RPMI7951 (cell line): Measurements from ENCODE around the gene C3orf52. TPM values are rescaled to one million over a fixed set of nuclear protein-coding genes. Genes with fewer than 3 reads are reported as not detected.

Experiments used
- DNase-seq: peaks from one replicate; pipeline ENCODE4 v3.0.0-alpha.2; 2012; ENCODE audit warnings: low read depth
- total RNA-seq: library from RNA; depleted of rRNA; stranded (reverse); fragments of >200 nt; shearing (Covaris generic); gene quantifications from 2 replicates; pipeline ENCODE4 v1.2.3, GENCODE V29; 2014

The C3orf52 gene
- total RNA-seq, 1 experiment from 2014 or later = 7.4 TPM

DNA sequence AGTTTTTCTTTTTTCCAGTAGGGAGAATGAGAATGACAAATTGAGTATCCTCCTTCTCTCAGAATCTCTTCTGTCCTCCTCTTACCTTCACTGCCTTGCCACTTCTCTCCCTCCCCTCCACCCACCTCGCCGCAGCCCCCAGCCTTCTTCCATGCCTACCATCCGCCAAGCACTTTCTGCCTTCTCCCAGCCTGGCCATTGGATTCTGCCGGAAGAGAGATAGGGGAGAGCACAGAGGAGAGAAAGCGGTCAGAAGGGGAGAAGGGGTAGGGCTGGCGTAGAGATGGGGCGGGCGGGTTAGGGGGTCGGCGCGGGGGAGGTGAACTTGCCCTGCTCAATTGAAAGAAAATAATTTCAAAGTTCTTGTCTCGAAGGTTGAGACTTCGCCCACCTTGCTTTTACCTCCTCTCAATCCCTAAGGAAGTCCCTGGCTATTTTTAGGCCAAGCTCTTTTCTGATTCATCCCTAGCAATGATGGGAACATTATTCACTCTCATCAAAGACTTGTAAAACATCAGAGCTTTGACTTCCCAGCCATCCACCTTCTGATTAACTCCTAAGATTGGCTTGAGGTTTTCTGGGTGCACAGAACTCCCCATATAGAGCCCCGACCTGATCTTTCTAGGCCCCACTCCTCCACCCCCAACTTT lies 811 bp downstream of the C3orf52 start:
- DNase-seq = peak; percentile 57

DNA sequence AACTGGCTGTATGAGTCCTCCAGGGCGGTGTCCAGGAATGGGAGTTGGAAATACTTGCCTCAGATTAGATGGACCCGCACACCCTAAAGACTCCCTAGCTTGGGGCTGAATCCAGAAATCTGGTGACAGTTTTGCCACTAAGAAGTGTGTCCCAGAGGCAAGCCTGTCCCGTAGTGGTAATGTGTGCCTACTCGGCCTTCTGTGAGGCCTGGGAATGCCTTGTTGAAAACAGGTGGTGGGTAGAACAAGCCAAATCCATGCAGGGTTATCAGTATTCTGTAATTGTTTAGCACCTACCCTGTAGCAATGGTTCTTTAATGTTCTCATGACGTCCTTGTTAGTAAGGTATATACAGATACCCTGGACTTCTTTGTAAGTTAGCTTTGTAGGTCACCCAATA lies 1.6 kb downstream of the C3orf52 start:
- DNase-seq = no peak

DNA sequence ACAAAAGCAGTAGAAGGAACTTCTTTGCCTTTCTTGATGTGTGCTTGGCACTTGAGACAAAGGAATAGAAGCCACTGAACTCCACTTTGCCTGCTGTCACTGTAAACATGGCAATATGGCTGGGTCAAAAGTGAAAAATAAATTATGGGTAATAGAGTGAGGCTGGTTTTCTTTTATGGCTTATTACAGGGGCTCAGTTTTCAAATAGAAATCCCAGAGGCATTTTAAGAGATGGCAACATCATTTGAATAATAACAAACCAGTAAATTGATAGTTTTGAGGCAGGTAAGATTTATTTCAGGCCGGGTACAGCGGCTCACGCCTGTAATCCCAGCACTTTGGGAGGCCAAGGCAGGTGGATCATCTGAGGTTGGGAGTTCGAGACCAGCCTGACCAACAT lies 2.8 kb downstream of the C3orf52 start:
- DNase-seq = no peak

DNA sequence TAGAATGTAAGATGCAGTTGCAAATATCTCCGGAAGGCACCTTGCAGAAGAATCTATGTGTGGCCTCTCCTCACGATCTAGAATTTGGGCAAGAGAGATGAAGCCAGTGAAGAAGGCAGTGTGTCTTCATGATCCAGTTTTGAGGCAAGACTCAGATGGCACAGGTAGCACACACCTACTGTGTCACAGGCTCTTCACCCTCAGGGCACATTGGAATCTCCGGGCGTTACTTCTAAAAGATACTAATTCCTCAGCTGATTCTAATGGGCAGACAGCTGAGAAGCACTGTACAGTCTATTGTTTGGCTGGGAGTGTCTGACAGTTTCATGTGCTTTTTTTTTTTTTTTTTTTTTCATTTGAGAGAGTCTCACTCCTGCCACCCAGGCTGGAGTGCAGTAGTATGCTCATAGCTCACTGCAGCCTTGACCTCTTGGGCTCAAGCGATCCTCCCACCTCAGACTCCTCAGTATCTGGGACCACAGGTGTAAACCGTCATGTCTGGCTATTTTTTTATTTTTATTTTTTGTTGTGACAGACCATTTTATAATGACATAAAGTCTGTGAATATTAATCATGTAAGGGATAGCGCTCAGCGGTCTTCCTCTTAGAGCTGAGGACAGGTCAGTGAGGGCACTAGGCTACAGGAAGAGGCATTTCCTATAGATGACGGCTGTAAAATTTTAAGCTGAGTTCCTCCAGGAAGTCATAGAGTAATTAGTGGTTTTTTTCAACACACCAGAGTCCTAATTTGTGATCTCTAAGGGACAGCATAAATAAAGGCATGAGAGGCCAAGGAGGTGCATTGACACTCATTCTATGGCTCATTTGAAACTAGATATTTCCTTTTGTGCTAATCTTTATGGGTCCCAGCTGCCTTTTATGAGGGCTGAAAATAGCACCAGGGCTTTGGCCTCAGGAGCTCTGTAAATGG lies 4.0 kb downstream of the C3orf52 start:
- DNase-seq = peak; percentile 9

DNA sequence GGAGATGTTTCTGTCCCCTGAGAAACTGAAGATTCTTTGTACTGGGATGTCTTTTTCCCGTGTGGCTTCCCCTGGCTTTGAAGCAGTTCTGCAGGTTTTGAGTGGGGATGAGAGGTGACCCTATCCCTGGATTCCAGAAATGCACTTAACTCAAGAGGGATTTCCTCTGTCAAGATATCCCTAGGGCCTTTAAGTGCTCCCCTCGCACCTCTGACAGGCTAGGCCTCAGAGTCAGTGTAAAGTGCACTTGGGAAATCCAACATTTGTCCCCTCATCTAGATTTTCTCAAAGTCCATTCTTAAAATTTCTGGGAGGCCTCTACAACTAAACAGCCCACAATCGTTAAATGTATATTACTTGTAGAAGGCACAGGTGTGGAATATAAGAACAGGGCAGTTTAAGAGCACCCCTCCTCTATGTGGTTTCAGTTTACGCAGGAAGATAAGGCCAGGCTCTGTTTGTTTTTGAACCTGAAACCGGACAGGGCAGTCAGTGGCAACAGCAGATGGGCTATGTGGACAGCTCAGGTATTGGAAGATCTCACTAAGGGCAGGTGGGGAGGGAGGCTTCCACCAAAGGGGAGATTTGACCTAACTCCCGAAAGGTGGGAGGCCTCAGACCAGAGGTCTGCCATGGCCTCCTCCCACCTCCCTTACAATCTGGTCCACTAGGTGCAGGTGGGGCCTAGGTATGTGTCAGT lies 4.8 kb downstream of the C3orf52 start:
- no peak for DNase-seq

DNA sequence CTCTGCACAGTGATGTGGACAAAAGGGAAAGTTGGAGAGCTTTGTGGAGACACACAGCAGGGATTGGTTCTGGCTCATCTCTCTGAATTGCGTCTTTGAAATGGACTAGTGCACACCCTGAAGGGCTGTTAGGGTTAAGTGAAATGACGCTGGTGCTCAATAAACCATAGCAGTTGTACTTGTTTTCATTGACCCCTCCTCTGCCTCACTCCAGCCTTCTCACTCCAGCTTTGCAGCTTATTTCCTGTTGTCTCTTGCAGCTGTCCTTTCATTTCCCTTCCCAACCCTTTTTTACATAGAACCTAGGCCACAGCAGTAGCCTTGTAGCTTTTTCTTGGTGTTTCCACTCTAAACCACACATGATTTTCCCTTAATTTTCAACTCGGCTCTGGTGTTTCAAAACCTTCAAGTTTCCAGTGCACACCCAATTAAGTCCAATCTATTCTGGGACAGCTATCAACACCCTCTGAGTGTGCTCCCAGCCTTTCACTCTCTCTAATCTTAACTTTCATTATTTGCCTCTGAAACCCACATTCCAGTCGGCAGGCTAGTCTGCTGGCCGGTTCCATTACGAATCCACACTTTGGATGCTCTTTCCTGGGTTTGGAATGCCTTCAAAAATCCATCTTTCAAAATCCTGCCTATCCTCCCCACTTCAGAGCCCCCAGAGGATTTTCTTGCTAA lies 6.4 kb downstream of the C3orf52 start:
- peak; percentile 17 for DNase-seq

DNA sequence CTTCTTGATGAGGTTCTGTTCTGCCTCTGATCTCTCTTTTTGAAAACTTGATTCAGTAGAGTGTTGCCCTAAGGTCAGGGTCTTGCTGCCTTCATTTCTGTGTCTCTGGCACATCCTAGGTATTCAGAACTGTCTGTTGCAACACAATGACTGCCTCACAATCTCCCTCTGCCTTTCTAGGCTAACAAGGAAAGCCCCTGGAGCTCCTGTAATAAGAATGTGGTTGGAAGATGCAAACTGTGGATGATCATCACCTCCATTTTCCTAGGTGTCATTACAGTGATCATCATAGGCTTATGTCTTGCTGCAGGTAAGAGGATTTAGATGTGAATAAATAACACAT lies 7.0 kb downstream of the C3orf52 start:
- DNase-seq = no peak

DNA sequence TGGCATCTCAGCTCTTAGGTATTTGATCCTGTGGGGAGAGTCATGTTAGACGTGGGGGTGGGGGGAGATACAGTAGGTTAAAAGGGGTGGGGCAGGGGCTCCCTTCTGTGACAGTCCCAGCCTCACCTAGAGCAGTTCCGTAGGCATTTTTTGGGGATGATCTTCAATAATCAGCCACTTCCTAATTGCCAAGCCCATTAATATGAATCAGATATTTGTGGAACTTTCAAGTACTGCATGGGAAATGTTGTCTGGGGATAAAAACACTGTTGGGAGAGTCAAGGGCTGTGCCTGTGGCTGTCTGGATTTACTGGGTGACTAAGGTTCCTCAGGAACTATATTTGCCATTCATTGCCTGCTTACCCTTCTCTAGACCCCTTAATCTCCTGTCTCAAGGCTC lies 9.5 kb downstream of the C3orf52 start:
- DNase-seq = no peak

DNA sequence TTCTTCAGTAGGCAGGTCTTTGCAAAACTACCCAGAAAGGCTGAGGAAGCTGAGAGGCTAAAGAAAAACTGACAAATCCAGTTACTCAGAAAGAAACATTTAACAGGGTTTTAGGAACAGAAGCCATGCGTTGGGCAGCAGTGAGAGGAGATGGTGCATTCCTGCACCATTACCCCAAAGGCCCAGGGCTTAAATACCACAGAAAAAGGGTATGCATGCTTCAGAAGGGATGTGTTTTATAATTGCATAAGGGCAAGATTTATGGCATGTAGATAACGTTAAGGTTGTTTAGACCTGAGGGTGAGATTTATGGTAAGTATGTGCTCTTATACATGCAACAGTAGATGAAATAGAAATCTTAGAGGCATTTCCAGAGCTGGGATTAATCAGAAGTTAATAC lies 10.0 kb downstream of the C3orf52 start:
- no peak for DNase-seq

DNA sequence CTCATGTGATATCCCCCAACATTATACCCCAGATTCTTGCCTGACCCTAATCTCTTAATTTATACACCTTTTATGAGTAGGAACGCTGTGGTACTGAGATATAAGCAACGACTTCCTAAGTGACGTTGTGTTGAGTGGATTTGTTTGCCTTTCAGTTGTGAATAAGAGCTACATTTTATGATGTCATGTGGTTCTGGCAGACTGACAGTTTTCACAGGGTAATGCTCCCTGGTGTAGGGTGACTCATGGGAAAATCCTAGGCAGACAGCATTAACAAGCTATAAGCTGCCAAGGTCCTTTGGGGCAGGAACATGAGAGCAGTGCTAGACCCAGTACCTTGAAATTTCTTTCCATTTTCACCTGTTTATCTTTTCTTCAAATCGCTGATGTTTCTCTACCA lies 11.2 kb downstream of the C3orf52 start:
- DNase-seq = peak; percentile 98

DNA sequence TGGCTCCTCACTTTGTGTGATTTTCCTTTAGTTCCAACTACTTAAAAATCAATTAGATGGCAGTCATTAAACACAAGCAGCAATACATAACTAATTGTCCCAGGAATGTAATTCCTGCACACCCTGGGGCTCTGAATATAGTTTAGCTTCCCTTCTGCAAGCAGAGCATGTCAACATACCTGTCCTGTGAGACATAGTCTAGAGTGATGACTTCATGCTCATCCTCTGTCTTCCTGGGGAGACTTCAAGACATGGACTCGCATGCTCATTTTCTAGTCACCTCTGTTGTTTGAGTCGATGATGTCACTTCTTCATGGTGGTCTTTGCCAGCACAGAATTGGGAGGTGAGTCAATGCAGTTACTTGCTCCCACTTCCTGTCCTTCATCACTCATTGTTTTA lies 15.7 kb downstream of the C3orf52 start:
- DNase-seq = peak; percentile 77

DNA sequence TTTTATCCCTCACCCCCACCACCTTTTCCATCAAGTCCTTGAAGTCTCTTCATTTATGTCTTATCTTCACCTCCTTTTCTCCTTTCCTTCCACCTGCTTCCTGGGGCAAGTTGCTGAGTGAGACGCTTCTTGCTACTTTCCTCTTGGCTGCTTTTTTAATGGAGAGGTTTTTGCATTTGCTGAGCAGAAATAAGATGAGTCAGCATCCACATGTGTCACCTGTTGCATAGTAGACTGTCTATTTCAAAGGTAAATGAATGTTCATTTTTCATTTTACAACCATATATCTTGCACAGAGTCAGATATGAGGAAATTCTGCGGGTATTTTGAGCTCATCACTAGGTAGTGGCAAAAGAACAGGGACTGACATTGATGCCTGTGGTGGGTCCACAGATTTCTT lies 18.6 kb downstream of the C3orf52 start:
- DNase-seq = no peak

DNA sequence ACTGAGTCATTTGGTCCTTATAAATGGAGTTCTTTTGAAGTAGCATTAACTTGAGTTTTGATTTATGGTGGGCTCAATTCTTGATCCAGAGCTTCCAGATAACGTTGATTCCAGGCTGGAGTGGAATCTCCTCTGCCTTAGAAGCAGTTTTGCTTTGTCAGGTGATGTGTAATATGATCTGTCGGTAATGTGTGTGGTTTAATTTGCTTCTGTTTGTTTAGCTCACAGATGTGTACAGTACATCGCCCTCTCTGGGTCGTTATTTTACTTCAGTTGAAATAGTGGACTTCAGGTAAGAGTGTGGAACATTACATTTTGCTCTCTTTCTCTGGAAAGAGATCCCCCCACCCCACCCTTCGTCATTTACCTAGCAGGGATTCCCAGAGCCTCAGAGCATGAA lies 23.1 kb downstream of the C3orf52 start:
- DNase-seq = no peak

DNA sequence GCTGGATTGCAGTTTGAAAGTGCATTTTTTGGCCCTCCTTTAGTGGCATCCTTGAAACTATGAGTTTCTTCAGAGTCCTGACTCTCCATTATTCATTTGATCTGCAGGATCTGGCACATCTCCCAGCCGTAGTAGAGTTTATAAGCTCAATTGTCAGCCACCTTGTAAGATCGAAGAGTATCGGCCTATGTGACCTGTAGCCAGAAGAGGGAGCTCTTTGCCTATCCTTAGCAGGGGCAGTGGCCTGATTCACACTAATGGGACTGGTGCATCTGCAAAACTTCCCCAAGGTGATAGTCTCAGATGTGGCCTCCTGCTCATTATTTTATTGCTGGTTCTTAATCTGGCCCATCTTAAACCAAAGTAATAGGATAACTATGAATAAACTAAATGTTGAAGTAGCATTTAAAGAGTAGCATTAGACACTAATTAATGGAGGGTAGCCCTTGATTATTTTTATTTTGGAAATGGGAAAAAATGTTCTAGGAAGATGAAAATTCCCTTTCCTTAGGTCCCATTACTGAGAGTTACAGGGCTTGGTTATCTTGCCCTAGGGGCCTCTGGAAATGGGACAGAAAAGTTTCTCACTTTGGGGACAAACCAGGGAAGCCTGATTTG lies 25.7 kb downstream of the C3orf52 start:
- DNase-seq = peak; percentile 53

DNA sequence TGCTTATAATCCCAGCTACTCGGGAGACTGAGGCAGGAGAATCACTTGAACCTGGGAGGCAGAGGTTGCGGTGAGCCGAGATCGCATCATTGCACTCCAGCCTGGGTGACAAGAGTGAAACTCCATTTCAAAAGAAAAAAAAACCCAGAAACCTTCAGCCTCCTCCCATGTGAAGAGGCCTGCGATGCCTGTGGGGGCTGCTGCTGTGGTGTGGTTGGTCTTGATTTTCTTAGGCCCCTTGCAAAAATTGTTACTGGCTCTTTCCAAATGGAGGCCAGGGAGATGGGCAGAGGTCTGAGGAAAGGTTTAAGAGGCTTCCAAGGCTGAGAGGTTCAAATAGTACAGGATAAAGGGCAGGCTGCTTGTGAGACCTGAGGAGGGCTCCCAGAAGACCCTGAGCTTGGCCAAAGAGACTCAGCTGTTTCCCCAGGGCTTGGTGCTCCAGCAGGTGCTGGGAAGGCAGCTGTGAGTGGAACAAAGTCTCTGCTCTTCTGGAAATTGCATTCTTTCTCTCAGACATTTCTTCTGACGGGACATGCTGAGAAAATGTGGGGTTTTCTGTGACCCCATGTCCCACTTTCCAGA lies 28.5 kb downstream of the C3orf52 start:
- no peak for DNase-seq

DNA sequence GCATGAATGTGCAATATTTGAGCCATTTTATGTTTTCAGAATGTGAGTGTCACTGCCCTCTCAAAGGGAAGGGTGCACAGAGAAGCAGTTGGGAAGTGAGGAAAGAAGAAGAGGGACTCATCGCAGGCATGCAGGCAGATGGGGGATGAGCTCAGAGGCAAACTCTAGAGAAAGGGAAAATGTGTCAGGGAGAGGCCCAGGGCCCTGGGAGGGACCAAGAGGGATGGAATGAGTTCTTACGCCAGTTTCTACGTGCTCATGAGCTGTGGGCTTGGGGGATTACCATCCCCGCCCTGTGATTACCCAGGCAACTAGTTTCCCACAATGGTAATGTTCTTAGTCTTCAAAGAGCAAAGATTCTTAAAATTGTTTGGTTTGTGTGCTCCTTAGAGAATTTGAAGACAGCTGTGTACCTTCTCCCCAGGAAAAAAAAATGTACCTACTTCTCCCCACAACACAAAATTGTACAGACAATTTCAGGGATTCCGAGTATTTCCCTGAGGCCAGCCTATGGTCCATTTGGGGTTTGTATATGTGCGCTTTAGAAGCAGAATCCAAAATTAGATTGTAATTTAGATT lies 29.1 kb downstream of the C3orf52 start:
- DNase-seq = no peak

DNA sequence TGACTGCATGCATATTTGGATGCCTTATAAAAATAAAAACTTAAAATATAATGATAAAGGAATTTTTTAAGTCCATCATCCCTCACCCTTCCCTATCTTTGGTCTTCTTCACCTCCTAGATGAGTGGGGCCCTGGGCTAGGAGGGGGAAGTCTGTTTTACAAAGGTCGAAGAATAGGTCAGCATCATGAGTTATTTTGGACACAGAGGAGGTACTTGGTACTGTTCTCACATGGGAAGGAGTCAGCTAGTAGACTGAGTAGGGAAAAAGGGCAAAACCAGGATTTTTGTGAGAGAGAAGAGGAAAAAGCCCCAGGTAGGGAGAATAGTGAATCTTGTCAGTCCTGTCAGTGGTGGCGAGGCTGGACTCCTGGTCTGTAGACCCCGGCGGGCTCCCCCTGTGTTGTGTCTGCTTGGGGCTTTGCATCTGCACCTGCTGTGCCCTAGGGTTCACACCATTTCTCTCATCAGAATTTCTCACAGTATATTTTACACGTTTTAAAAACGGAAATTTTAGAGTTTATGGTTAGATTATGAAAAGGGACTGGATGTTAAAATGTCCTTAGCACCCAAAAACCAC lies 29.7 kb downstream of the C3orf52 start:
- DNase-seq = no peak

DNA sequence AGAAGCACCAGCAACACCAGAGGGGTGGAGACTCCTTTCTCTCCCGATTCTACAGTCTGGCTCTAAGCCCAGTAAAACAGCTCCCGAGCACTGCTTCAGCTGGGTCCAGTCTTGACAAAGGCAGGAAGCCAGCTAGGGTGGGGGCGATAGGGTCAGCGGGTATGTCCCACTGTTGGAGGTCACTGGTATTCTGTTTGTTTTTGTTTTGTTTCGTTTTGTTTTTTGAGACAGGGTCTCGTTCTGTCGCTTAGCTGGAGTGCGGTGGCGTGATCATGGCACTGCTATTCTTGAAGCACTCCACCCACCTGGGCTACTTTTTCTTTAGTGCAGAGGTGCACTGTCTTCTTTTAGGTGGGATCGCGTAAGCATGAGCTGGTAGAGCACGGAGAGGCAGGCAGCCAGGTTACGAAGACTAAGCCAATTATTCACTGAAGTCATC lies 30.6 kb downstream of the C3orf52 start:
- no peak for DNase-seq

DNA sequence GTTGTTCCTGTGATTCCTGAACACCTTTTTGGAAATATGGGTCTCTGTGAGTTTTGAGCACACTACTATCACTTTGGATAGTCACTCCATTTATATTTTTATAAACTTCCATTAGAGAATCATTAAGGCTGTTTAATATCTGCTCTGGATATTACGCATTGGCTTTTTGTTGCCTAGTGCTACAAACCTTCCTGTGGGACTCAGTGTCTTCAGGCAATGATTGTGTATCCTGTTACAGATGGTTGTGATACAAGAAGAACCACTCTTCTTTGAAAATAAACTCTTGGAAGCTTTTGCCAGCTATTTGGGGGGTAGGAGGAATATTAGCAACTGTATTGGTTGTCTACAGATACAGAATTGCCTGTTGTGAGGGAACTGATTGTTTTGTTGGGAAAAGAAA lies 31.2 kb downstream of the C3orf52 start:
- DNase-seq = no peak

DNA sequence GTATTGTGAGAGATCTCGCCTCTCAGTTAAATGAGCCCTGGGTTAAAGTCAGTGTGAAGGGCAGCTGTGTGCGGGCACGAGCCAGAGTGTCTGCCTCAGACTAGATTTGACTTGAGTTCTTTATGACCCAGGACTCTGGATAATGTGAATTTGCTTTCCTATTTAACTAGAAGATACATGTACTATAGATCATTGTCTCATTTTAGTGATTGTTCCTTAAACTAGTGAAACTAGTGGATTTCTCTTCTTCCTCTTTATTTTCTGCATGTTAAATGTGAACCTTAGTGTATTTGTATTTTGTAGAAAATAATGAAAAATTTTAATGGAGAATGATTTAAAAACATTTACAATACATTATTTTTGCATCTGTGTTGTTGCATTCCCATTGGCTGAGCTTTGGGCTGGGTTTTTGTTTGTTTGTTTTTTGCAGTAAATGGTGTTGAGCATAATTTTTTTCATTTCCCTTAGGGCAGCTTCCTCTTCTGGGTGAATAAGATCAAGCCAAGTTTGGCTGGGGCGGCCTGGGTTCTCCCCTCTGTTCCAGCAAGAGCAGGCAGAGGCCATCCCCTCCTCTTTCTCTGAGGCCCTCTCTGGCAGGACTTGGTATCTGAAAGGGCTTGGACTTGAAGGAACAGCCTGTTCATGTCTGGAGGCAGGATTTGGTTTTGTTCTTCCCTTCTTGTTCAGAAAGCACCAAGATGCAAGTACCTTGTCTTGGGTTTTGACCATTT lies 31.8 kb downstream of the C3orf52 start:
- no peak for DNase-seq
